ENCODE results near the gene SP5. TPM values are rescaled to one million over a fixed set of nuclear protein-coding genes. Genes with fewer than 3 reads are reported as not detected.

Gene SP5
- total RNA-seq, 1 experiment from 2014 or later = 1.7 TPM

GRCh38 chr2:170737821-170738220 lies 22.7 kb downstream of the SP5 start:
- ATAC-seq = no peak
- ChIA-PET CTCF (interaction anchor here (1.2 kb wide), 1 partner anchor 76 kb away, joined by 3 read pairs; no protein-coding TSS in a partner anchor), POLR2A (no interaction called here)
- TF ChIP-seq ATF6 (CRISPR knock-in tag; IDR thresholded peaks at IDR 0.05) = no peak
- no peak for TF ChIP-seq GRHL2 (CRISPR knock-in tag; IDR thresholded peaks at IDR 0.05; ENCODE audit: insufficient replicate concordance, severe bottlenecking)
- TF ChIP-seq MAX (CRISPR knock-in tag; IDR thresholded peaks at IDR 0.05) = no peak
- no peak for TF ChIP-seq CTCF (IDR thresholded peaks at IDR 0.05)
- no peak for TF ChIP-seq ZNF263 (CRISPR knock-in tag; IDR thresholded peaks at IDR 0.05; ENCODE audit: low read depth)
- no peak for TF ChIP-seq ATF3 (CRISPR knock-in tag; conservative IDR thresholded peaks at IDR 0.05)
- no peak for TF ChIP-seq GTF2I (CRISPR knock-in tag; conservative IDR thresholded peaks at IDR 0.05)
- TF ChIP-seq ZNF317 (CRISPR knock-in tag; IDR thresholded peaks at IDR 0.05; ENCODE audit: borderline replicate concordance, low read depth) = no peak
- no peak for TF ChIP-seq MLX (CRISPR knock-in tag; IDR thresholded peaks at IDR 0.05)
- no peak for TF ChIP-seq SOX15 (CRISPR knock-in tag; IDR thresholded peaks at IDR 0.05)
- no peak for TF ChIP-seq E2F1 (CRISPR knock-in tag; IDR thresholded peaks at IDR 0.05)
- no peak for TF ChIP-seq CDX4 (CRISPR knock-in tag; IDR thresholded peaks at IDR 0.05; ENCODE audit: borderline replicate concordance)
- peaks cover 3% of the 10 kb centered on the region; the same call in 1 of the 2 replicates for H3K27me3 Mint-ChIP-seq (ENCODE audit: low read depth)
- H3K4me1 Mint-ChIP-seq = peaks cover 3% of the 10 kb centered on the region
- DNase-seq (ENCODE audit: low spot score) = no peak
- H3K4me3 Mint-ChIP-seq = no peak overlapping the region
- peaks cover 5% of the 10 kb centered on the region for H3K36me3 Mint-ChIP-seq
- H3K27ac Mint-ChIP-seq = no peak overlapping the region
- H3K9me3 Mint-ChIP-seq = peaks cover 21% of the 10 kb centered on the region

- CTCF ChIA-PET = interaction anchor here (0.8 to 0.9 kb wide), 2 partner anchors 71 to 75 kb away, joined by 4 read pairs; no protein-coding TSS in a partner anchor
- TF ChIP-seq NR2C2 (CRISPR knock-in tag; IDR thresholded peaks at IDR 0.05) (no peak), HMGXB4 (CRISPR knock-in tag; IDR thresholded peaks at IDR 0.05) (no peak), ETV6 (CRISPR knock-in tag; IDR thresholded peaks at IDR 0.05) (no peak), ZNF138 (CRISPR knock-in tag; conservative IDR thresholded peaks at IDR 0.05) (no peak), TEAD1 (CRISPR knock-in tag; IDR thresholded peaks at IDR 0.05) (no peak), ZNF263 (CRISPR knock-in tag; IDR thresholded peaks at IDR 0.05; ENCODE audit: low read depth) (no peak), TCF7 (CRISPR knock-in tag; IDR thresholded peaks at IDR 0.05; ENCODE audit: low read depth) (no peak), ATF6 (CRISPR knock-in tag; IDR thresholded peaks at IDR 0.05) (no peak), GRHL2 (CRISPR knock-in tag; IDR thresholded peaks at IDR 0.05; ENCODE audit: insufficient replicate concordance, severe bottlenecking) (no peak), E2F4 (CRISPR knock-in tag; IDR thresholded peaks at IDR 0.05; ENCODE audit: borderline replicate concordance, low read depth) (no peak), CREB1 (CRISPR knock-in tag; IDR thresholded peaks at IDR 0.05) (no peak), OVOL2 (CRISPR knock-in tag; IDR thresholded peaks at IDR 0.05; ENCODE audit: borderline replicate concordance) (no peak)
- Mint-ChIP-seq H3K4me1 (peaks cover 5% of the 10 kb centered on the region), H3K27ac (no peak overlapping the region), H3K9me3 (peaks cover 19% of the 10 kb centered on the region), H3K4me3 (no peak overlapping the region), H3K36me3 (peaks cover 5% of the 10 kb centered on the region), H3K27me3 (ENCODE audit: low read depth) (peaks cover 3% of the 10 kb centered on the region; the same call in 1 of the 2 replicates)
- POLR2A ChIA-PET = no interaction called here
- no peak for DNase-seq (ENCODE audit: low spot score)
- ATAC-seq = no peak
These were observed 23.9 kb downstream of the SP5 start for GRCh38 chr2:170739048-170739447.

Measured in WTC11 (cell line).